ENCODE measurements around the gene RRN3. TPM values are rescaled to one million over a fixed set of nuclear protein-coding genes. Genes with fewer than 3 reads are reported as not detected.
A peak's percentile ranks its signal among the peaks of the same experiment; 100 is the strongest.

Gene RRN3
- polyA plus RNA-seq, 1 donor (not counting 4 experiments of a cell fraction or from before 2014, with no cell fraction given) = 60.3 TPM

GRCh38 chr16:15057681-15058417 lies 36.2 kb downstream of the RRN3 start:
- H3K9me1 ChIP-seq (ENCODE audit: control insufficient read depth, extremely low read depth, insufficient read depth, low read length) = no peaks in the 10 kb centered on the region
- no peaks in the 10 kb centered on the region for H3K9me3 ChIP-seq (ENCODE audit: control insufficient read depth, low read depth, low read length)
- H3K4me2 ChIP-seq (ENCODE audit: control insufficient read depth, extremely low read depth, insufficient read depth, low read depth, low read length) = no peak overlapping the region
- TF ChIP-seq CTCF (optimal IDR thresholded peaks at IDR 0.05 in 1 of 3, IDR thresholded peaks at IDR 0.05 in 1 of 3, conservative IDR thresholded peaks at IDR 0.05 in 1 of 3; ENCODE audit: extremely low read depth in 1 of 3, insufficient read depth in 2 of 3, low read length in 3 of 3) = no peak
- TF ChIP-seq EZH2 (IDR thresholded peaks at IDR 0.05; ENCODE audit: low read length) = no peak
- peaks cover 6% of the 10 kb centered on the region for H3K4me1 ChIP-seq (ENCODE audit: control insufficient read depth, extremely low read depth, insufficient read depth, low read length)
- FAIRE-seq = no peak
- DNase-seq (ENCODE audit: low read depth, low spot score) = no peak
- no peak overlapping the region for H2AFZ ChIP-seq (ENCODE audit: control insufficient read depth, low read length)
- peaks cover 19% of the 10 kb centered on the region for H3K79me2 ChIP-seq (ENCODE audit: control insufficient read depth, insufficient read depth, low read length)
- no peak overlapping the region for H3K4me3 ChIP-seq (ENCODE audit: control insufficient read depth in 2 of 3, extremely low read depth in 1 of 3, insufficient read depth in 2 of 3, low read depth in 1 of 3, low read length in 3 of 3)
- H3K36me3 ChIP-seq (ENCODE audit: control insufficient read depth in 2 of 2, extremely low read depth in 1 of 2, insufficient read depth in 2 of 2, low read length in 2 of 2) = peaks cover 10 to 18% of the 10 kb centered on the region in 2 experiments
- H3K27ac ChIP-seq (ENCODE audit: control insufficient read depth, insufficient read depth, low read length) = no peak overlapping the region
- dilution Hi-C loops (cut with MboI; ENCODE audit: extremely low pct_ligation_motif_present, low sequenced_read_pairs) = no loop called here
- H4K20me1 ChIP-seq (ENCODE audit: control insufficient read depth, extremely low read depth, insufficient read depth, low read length) = no peaks in the 10 kb centered on the region
- no peak overlapping the region for H3K9ac ChIP-seq (ENCODE audit: control insufficient read depth, extremely low read depth, insufficient read depth, low read length)
- H3K27me3 ChIP-seq (ENCODE audit: control insufficient read depth, extremely low read depth, insufficient read depth, low read length) = no peaks in the 10 kb centered on the region

DNA sequence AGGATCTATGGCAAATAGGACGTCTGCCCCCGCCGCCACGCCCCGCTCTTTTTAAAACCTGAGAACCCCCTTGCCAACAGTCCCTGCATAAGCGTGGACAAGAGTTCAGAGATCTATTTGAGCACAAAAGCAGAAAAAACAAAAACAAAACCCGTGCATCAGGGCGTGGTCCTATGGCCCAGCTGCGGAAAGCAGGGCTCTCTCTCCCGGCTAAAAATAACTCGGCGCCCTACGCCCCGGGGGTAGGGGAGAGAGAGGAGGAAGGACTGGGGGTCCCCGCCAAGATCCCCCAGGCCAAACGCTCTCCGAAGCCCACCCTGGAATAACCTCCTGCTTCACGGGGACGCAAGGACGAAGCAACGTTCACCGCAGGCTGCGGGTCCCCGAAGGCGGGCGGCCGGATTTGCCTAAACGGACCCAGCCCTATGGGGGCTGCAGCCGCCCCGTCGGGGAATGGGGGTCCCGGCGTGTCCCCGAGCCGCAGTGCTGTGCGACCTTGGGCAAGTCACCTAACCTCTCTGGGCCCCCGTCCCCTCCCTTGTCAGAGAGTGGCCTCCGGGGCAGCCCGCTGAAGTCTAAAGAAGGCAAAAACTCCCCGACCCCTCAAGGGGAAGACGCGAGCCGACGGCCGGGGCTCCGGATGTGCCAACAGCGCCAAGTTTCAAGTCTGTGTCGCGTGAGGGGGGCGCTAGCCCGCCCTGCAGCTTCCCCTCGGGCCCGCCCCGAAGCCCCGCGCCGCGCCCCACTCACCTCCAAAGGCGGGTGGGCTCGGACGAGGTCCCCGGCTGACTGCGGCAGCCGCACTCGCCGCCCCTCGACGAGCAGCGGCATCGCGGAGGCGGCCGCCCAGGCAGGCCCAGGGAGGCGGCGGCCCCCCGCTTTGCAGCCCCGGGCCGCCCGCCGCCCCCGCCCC lies 38.7 kb downstream of the RRN3 start:
- peak overlapping the region; percentile 77 to 92 (median 80) for H3K4me3 ChIP-seq (ENCODE audit: control insufficient read depth in 2 of 3, extremely low read depth in 1 of 3, insufficient read depth in 2 of 3, low read depth in 1 of 3, low read length in 3 of 3)
- peaks cover 25% of the 10 kb centered on the region for H3K79me2 ChIP-seq (ENCODE audit: control insufficient read depth, insufficient read depth, low read length)
- peak overlapping the region; percentile 81 for H3K9ac ChIP-seq (ENCODE audit: control insufficient read depth, extremely low read depth, insufficient read depth, low read length)
- H4K20me1 ChIP-seq (ENCODE audit: control insufficient read depth, extremely low read depth, insufficient read depth, low read length) = no peaks in the 10 kb centered on the region
- H3K9me1 ChIP-seq (ENCODE audit: control insufficient read depth, extremely low read depth, insufficient read depth, low read length) = no peaks in the 10 kb centered on the region
- H3K4me1 ChIP-seq (ENCODE audit: control insufficient read depth, extremely low read depth, insufficient read depth, low read length) = peaks cover 6% of the 10 kb centered on the region
- H3K36me3 ChIP-seq (ENCODE audit: control insufficient read depth in 2 of 2, extremely low read depth in 1 of 2, insufficient read depth in 2 of 2, low read length in 2 of 2) = peaks cover 0 to 7% of the 10 kb centered on the region in 2 experiments
- H3K27ac ChIP-seq (ENCODE audit: control insufficient read depth, insufficient read depth, low read length) = peak overlapping the region; percentile 39
- no peak for DNase-seq (ENCODE audit: low read depth, low spot score)
- TF ChIP-seq CTCF (optimal IDR thresholded peaks at IDR 0.05 in 1 of 3, IDR thresholded peaks at IDR 0.05 in 1 of 3, conservative IDR thresholded peaks at IDR 0.05 in 1 of 3; ENCODE audit: extremely low read depth in 1 of 3, insufficient read depth in 2 of 3, low read length in 3 of 3) (peak in 1 of 3 experiments; percentile 11), EZH2 (IDR thresholded peaks at IDR 0.05; ENCODE audit: low read length) (no peak)
- dilution Hi-C loops (cut with MboI; ENCODE audit: extremely low pct_ligation_motif_present, low sequenced_read_pairs) = no loop called here
- H3K4me2 ChIP-seq (ENCODE audit: control insufficient read depth, extremely low read depth, insufficient read depth, low read depth, low read length) = peak overlapping the region; percentile 85
- H3K27me3 ChIP-seq (ENCODE audit: control insufficient read depth, extremely low read depth, insufficient read depth, low read length) = no peaks in the 10 kb centered on the region
- no peaks in the 10 kb centered on the region for H3K9me3 ChIP-seq (ENCODE audit: control insufficient read depth, low read depth, low read length)
- no peak for FAIRE-seq
- H2AFZ ChIP-seq (ENCODE audit: control insufficient read depth, low read length) = peak overlapping the region; percentile 83

All from keratinocyte (primary cell).